K562 (cell line): ENCODE results near the gene TAAR1. TPM values are rescaled to one million over a fixed set of nuclear protein-coding genes. Genes with fewer than 3 reads are reported as not detected.

Source experiments
- ATAC-seq: fragments of 200-7000 bp; cut with Tn5 transposase; 3 replicates; pipeline ENCODE4 v1.9.1; 2020; ENCODE audit warnings: moderate library complexity
- BruUV-seq: library from RNA; stranded (reverse); fragments of 400-500 nt; replicated peaks from 2 replicates; lab custom pipeline; 2021; lab: Mats Ljungman, UMichigan
- CTCF ChIA-PET: fragments of 300-600 bp; formaldehyde crosslinking; extraction: SDS; loops from one replicate; lab custom pipeline; 2021; ENCODE audit warnings: low intra/inter-chr PET ratio; lab: Yijun Ruan, JAX
- POLR2A ChIA-PET: fragments of 300-600, 350-650 bp; sonication (Branson Sonifier 250); formaldehyde crosslinking; extraction: SDS; loops from one replicate; lab custom pipeline; 2021; ENCODE audit warnings: antibody characterized with exemption, inconsistent platforms; lab: Yijun Ruan, JAX
- DNase-seq, 4 experiments: peaks; one replicate each; pipeline versions ENCODE4 v3.0.0 to v3.0.0-alpha.2; 2011 to 2018; ENCODE audit warnings: low spot score in 3 of 4, mixed read lengths in 3 of 4; ENCODE audit errors: extremely low read depth in 1 of 4
- FAIRE-seq: peaks from 2 replicates; lab custom pipeline; 2011; peaks lifted over from hg19 to GRCh38; lab: Jason Lieb, UNC
- H2AFZ ChIP-seq: 2 replicates; pipeline ENCODE4 v1.6.0; 2011; ENCODE audit warnings: low read depth, low read length, control low read depth, inconsistent platforms
- H3K27ac ChIP-seq: fragments of 200-600 bp; 3 replicates; pipeline ENCODE4 v1.8.0; 2011; ENCODE audit warnings: low read depth, mild to moderate bottlenecking, control low read depth, inconsistent platforms, low read length, moderate library complexity, mixed read lengths; ENCODE audit errors: extremely low read depth
- H3K27me3 ChIP-seq, 2 experiments: fragments of 300-600 bp in 1 of 2; 2 replicates in 1 of 2; 3 replicates in 1 of 2; pipeline versions ENCODE4 v1.6.0 to v1.8.0; 2011; ENCODE audit warnings: inconsistent platforms in 2 of 2, low read length in 2 of 2, mild to moderate bottlenecking in 1 of 2, mixed read lengths in 1 of 2, moderate library complexity in 1 of 2; ENCODE audit not compliant: control insufficient read depth in 2 of 2, insufficient read depth in 2 of 2
- H3K36me3 ChIP-seq: fragments of 300-600 bp; 3 replicates; pipeline ENCODE4 v1.8.0; 2011; ENCODE audit warnings: mild to moderate bottlenecking, low read length, inconsistent platforms; ENCODE audit not compliant: control insufficient read depth, insufficient read depth
- H3K4me1 ChIP-seq, 2 experiments: fragments of 200-600 bp in 1 of 2; replicated peaks in 1 of 2; 2 replicates in 1 of 2; 3 replicates in 1 of 2; pipeline versions ENCODE4 v1.5.1 to v1.8.0; 2011; ENCODE audit warnings: inconsistent platforms in 2 of 2, low read length in 2 of 2, mild to moderate bottlenecking in 1 of 2, mixed read lengths in 1 of 2, moderate library complexity in 1 of 2; ENCODE audit not compliant: control insufficient read depth in 2 of 2, insufficient read depth in 2 of 2
- H3K4me2 ChIP-seq: 2 replicates; pipeline ENCODE4 v1.6.1; 2011; ENCODE audit warnings: low read length, control low read depth, inconsistent platforms, mixed read lengths; ENCODE audit not compliant: insufficient read depth
- H3K4me3 ChIP-seq: fragments of 200-600 bp; sonication (generic), shearing (Covaris generic); 2 replicates; pipeline ENCODE4 v1.5.1; 2016; ENCODE audit warnings: control low read depth, inconsistent platforms
- H3K79me2 ChIP-seq: fragments of 200-600 bp; 3 replicates; pipeline ENCODE4 v1.8.0; 2011; ENCODE audit warnings: low read length, inconsistent platforms; ENCODE audit not compliant: control insufficient read depth, insufficient read depth
- H3K9ac ChIP-seq, 2 experiments: 2 replicates each; pipeline versions ENCODE4 v1.6.0 to v1.6.1; 2011; ENCODE audit warnings: low read depth in 2 of 2, low read length in 2 of 2, control low read depth in 1 of 2, inconsistent platforms in 1 of 2, mild to moderate bottlenecking in 1 of 2, mixed read lengths in 1 of 2; ENCODE audit not compliant: insufficient read depth in 1 of 2
- H3K9me1 ChIP-seq: one replicate; pipeline ENCODE4 v1.6.0; 2011; ENCODE audit warnings: inconsistent platforms, mild to moderate bottlenecking, low read length, moderate library complexity; ENCODE audit not compliant: control insufficient read depth, insufficient read depth
- H3K9me3 ChIP-seq: replicated peaks from 2 replicates; pipeline ENCODE4 v1.5.1; 2011; ENCODE audit warnings: low read depth, low read length, inconsistent platforms; ENCODE audit not compliant: control insufficient read depth, insufficient read depth
- H4K20me1 ChIP-seq: replicated peaks from 2 replicates; pipeline ENCODE4 v1.6.1; 2011; ENCODE audit warnings: low read length, inconsistent platforms, mixed read lengths; ENCODE audit not compliant: control insufficient read depth, insufficient read depth
- ARHGAP35 ChIP-seq: fragments of 450-650 bp; IDR thresholded peaks from 2 replicates; pipeline ENCODE4 v1.6.1; 2018; ENCODE audit not compliant: partially characterized antibody
- ARID4B ChIP-seq: sonication (generic); formaldehyde crosslinking; IDR thresholded peaks from 2 replicates; pipeline ENCODE4 v1.8.0; 2022; ENCODE audit warnings: mild to moderate bottlenecking, missing genetic modification reagents
- ASH1L ChIP-seq: fragments of 450-650 bp; IDR thresholded peaks from 2 replicates; pipeline ENCODE4 v1.6.1; 2018; ENCODE audit warnings: borderline replicate concordance, mild to moderate bottlenecking, low read depth; ENCODE audit not compliant: partially characterized antibody
- CBFA2T2 ChIP-seq: fragments of 450-650 bp; conservative IDR thresholded peaks from 2 replicates; pipeline ENCODE4 v1.6.1; 2017; ENCODE audit warnings: mild to moderate bottlenecking
- KAT2B ChIP-seq: IDR thresholded peaks from one replicate; pipeline ENCODE4 v1.6.1; 2012; ENCODE audit warnings: low read depth, mild to moderate bottlenecking, control low read depth, inconsistent platforms, low read length, moderate library complexity
- KDM1A ChIP-seq, 2 experiments: fragments of 450-650 bp; IDR thresholded peaks; 2 replicates each; pipeline ENCODE4 v1.6.1; 2016; ENCODE audit warnings: mild to moderate bottlenecking in 2 of 2
- PML ChIP-seq: IDR thresholded peaks from 2 replicates; pipeline ENCODE4 v1.6.1; 2012; ENCODE audit warnings: low read length, inconsistent platforms
- RBFOX2 ChIP-seq: fragments of 200-400 bp; formaldehyde crosslinking; IDR thresholded peaks from 2 replicates; pipeline ENCODE4 v1.6.1; 2017; ENCODE audit warnings: low read depth, mild to moderate bottlenecking, low read length, moderate library complexity
- SETDB1 ChIP-seq: IDR thresholded peaks from one replicate; pipeline ENCODE4 v1.6.1; 2012; ENCODE audit warnings: low read length, control low read depth, inconsistent platforms
- SIRT6 ChIP-seq: IDR thresholded peaks from one replicate; pipeline ENCODE4 v1.6.1; 2012; ENCODE audit warnings: low read depth, mild to moderate bottlenecking, control low read depth, inconsistent platforms, low read length, moderate library complexity
- ZNF695 ChIP-seq: fragments of 450-650 bp; formaldehyde crosslinking; IDR thresholded peaks from 2 replicates; pipeline ENCODE4 v1.4.0; 2020; ENCODE audit warnings: mild to moderate bottlenecking, moderate library complexity
- WGBS: fragments of 100-300 bp; shearing (Covaris generic); methylation state at CpG from one replicate; pipeline ENCODE4 v1.1.6; 2016; ENCODE audit warnings: low coverage, mixed read lengths; ENCODE audit not compliant: insufficient coverage; ENCODE audit errors: missing lambda C conversion rate; 5-methylcytosine and 5-hydroxymethylcytosine counted together
- in situ Hi-C: fragments of 300-500 bp; cut with MboI; formaldehyde crosslinking; loops from 4 replicates; pipeline ENCODE4 v1.15.0; 2018; ENCODE audit warnings: inconsistent platforms, mixed read lengths
- intact Hi-C: fragments of 100-400 bp; cut with micrococcal nuclease; formaldehyde crosslinking; loops from 2 replicates; pipeline ENCODE4 v1.14.2; 2022
- polyA plus RNA-seq, 8 experiments: library from polyadenylated mRNA; depleted of rRNA in 4 of 8; stranded (reverse) in 5 of 8; unstranded in 3 of 8; fragments of >200 nt; fragmentation: Nextera tagmentation in 2 of 8; fragmentation: Illumina TruSeq in 1 of 8; extraction: Ambion mirVana in 2 of 8; extraction: Trizol in 1 of 8; gene quantifications; 2 replicates each; pipeline versions ENCODE4 v1.2.1 to v1.2.3, GENCODE V29; 2011 to 2014; ENCODE audit warnings: inconsistent platforms in 1 of 8, missing spikeins in 1 of 8
- total RNA-seq, 7 experiments: library from RNA; depleted of rRNA in 6 of 7; stranded (reverse); fragments of >200 nt in 6 of 7; fragmentation: Illumina TruSeq in 2 of 7; extraction: Trizol in 2 of 7; gene quantifications; 2 replicates each; pipeline versions ENCODE4 v1.2.1 to v1.2.3, GENCODE V29; 2011 to 2021; ENCODE audit warnings: low replicate concordance in 1 of 7

The TAAR1 gene
- total and polyA plus RNA-seq, 9 of the 15 experiments (the other 6 are each of a cell fraction or from before 2014, with no cell fraction given): not detected

- in situ Hi-C loops: no loop called here
- FAIRE-seq (no peak), DNase-seq (no peak), ATAC-seq (no peak)
- BruUV-seq: no TSS peak
- POLR2A ChIA-PET: no interaction called here
- H3K27ac ChIP-seq: no peak overlapping the region
- H3K9ac ChIP-seq: no peak overlapping the region
- no peak overlapping the region for H3K4me3 ChIP-seq
- intact Hi-C loops: no loop called here
- no peaks in the 10 kb centered on the region for H4K20me1 ChIP-seq
- H3K9me3 ChIP-seq: no peaks in the 10 kb centered on the region
- no peaks in the 10 kb centered on the region for H3K79me2 ChIP-seq
- H3K36me3 ChIP-seq: no peaks in the 10 kb centered on the region
- H3K4me1 ChIP-seq: no peaks in the 10 kb centered on the region
- no peak overlapping the region for H3K4me2 ChIP-seq
- no peak for TF ChIP-seq ZNF695
- TF ChIP-seq ARHGAP35: no peak
- TF ChIP-seq SETDB1: no peak
- TF ChIP-seq PML: no peak
- TF ChIP-seq RBFOX2: no peak
- no peak for TF ChIP-seq ASH1L
- no peak for TF ChIP-seq KDM1A (IDR thresholded peaks at IDR 0.05)
- no peak for TF ChIP-seq CBFA2T2
- no peak for TF ChIP-seq ARID4B (CRISPR knock-in tag)
- TF ChIP-seq SIRT6: no peak
- no peak for TF ChIP-seq KAT2B
- TF ChIP-seq, all 486 proteins: peak for 0
- WGBS: 0% methylated on average over 5 of the region's 5 CpGs
- Histone ChIP-seq H2AFZ (no peak overlapping the region), H3K9me1 (no peaks in the 10 kb centered on the region), H3K27me3 (no peaks in the 10 kb centered on the region)
- CTCF ChIA-PET: interaction anchor here (0.7 kb wide), 1 partner anchor 1100 kb away, joined by 3 read pairs; no protein-coding TSS in a partner anchor
These were observed 28.3 kb upstream of the TAAR1 start for GRCh38 chr6:132687306-132687705.
